HS-27A (cell line): ENCODE data around the gene COX20.

Source experiments
- DNase-seq: peaks from one replicate; pipeline ENCODE4 v3.0.0-alpha.2; 2012; ENCODE audit warnings: low read depth, missing footprints

COX20 gene

GRCh38 chr1:244851546-244852231 lies 16.2 kb downstream of the COX20 start:
- DNase-seq, result no peak

- no peak for DNase-seq
These were observed 17.2 kb downstream of the COX20 start for GRCh38 chr1:244852694-244853093.

DNA sequence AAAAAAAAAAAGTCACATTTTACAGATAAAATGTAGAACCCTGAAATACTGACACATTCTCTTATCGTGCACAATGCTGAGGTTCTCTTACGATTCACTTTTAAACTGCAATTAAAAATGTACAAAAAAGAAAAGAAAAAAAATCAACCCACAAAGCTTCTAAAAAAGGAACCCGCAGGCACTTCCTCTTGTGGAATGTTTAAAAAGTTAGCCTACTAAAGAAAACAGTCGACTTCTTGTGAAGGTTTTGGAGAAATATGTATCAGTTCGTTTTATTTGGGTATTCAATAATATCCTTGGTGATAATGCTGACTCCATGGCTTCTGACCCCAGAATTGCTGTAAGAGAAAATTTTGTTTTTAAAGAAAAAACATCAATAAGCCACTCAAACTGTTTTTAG lies 18.7 kb downstream of the COX20 start:
- no peak for DNase-seq

DNA sequence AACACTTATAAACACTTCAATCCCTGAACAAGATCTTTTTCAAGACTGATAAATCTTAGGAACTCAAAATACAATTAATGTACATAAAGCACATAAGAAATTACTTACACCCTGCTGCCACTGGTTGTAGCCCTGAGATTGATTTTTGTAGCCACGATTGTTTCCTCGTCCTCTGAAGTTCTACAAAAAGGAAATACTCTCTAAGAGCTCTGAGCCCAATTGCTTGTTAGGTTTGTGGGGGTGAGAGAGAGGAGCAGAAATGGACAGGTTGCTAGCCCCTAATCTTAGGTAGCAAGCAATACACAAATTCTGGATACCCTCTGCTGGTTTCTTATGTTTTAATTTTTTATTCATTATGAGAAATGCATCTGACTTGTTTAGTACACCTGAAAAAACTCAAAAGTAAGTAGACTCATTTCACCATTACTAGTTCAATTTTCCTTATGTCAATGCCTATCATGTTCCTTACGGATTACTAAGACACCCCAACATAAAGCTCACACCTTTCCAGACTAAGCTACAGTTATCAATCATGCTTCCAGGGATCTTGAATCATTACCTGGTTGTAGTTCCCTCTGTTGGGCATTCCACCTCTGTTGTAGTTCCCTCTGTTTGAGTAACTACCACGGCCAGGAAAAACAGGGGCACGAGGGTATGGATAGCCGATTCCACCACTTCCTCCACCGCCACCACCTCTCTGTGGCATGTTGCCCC lies 19.6 kb downstream of the COX20 start:
- no peak for DNase-seq

GRCh38 chr1:244857761-244858160 lies 22.3 kb downstream of the COX20 start:
- DNase-seq, result no peak

GRCh38 chr1:244858357-244858756 lies 22.9 kb downstream of the COX20 start:
- no peak for DNase-seq

DNA sequence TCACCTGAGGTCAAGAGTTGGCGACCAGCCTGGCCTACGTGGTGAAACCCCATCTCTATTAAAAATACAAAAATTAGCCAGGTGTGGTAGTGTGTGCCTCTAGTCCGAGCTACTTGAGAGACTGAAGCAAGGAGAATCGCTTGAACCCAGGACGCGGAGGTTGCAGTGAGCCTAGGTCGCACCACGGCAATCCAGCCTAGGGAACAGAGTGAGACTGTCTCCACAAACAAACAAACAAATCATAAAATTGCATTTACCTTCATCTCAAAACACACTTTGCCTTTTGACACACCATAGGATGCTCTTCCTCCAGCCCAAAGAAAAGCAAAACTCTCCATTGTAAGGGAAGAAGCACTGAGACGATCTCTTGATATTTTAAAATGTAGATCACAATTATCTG lies 24.6 kb downstream of the COX20 start:
- no peak for DNase-seq

DNA sequence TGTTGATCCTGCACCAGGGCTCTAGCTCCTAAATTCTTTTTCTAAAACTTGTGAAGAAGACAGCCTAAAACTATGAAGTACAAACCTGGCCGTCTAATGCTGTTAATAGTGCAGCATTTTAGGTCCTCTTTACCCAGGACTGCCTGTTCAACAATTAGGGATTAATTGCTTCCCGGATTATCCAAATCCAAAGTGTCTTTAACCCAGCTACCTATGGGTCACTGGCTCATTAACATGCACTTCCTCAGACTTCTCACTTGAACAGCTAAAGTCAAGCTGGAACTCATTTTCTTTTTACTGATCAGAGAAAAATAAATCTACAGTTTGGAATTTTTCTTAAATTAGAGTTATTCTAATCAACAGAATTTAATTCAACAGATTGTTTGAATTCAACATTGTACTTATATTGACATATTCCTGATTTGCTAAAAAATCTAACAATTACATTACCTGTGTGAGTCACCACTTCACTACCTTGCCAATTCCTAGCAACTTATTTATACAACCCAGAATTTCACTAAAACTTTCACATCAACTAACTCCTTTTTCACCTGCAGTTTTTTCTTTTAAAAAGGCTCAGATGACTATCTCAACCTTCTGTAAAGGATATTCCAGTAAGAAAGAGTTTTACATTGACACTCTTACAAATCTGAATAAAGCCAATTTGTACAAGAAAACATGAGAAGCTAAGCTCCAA lies 25.6 kb downstream of the COX20 start:
- no peak for DNase-seq

- DNase-seq, result no peak
These were observed 26.2 kb downstream of the COX20 start for GRCh38 chr1:244861683-244862082.

- no peak for DNase-seq
These were observed 26.9 kb downstream of the COX20 start for GRCh38 chr1:244862354-244862698.

DNA sequence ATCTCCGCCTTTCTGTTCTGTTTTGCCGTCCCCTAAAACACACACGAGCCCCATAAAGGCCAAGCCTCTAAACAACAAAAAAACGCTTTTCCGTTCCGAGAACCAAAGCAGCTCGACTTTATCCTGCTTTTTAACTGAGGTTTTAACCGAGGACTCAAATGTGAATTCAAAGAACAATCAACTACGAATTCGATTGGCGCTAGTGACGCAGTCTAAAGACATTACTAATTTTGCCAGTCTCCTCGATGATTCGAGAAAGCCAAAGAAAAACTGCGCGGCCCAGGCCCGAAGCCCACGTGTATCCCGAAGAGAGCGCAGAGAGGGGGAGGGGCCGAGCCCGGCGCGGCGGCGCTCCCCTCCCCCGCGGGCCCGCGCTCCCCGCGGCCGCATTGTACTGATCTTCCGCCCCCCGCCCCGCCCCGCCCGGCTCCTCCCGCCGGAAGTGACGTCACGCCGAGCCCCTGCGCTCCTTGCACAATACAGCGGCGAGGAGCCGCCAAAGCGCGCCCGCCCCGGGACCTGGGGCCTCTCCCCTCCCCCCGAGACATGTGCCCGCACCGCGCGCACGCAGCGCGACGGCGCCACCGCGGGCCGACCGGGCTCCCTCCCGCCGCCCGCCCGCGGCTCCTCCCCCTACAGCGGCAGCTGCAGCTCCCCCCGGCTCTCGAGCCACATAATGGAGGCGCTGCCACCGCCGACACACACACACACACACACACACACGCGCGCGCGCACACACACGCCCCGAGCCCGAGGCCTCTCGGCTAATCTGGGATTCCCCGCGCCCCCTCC lies 27.4 kb downstream of the COX20 start:
- DNase-seq, result peak; percentile 63

GRCh38 chr1:244863491-244864252 lies 28.2 kb downstream of the COX20 start:
- DNase-seq, result no peak

DNA sequence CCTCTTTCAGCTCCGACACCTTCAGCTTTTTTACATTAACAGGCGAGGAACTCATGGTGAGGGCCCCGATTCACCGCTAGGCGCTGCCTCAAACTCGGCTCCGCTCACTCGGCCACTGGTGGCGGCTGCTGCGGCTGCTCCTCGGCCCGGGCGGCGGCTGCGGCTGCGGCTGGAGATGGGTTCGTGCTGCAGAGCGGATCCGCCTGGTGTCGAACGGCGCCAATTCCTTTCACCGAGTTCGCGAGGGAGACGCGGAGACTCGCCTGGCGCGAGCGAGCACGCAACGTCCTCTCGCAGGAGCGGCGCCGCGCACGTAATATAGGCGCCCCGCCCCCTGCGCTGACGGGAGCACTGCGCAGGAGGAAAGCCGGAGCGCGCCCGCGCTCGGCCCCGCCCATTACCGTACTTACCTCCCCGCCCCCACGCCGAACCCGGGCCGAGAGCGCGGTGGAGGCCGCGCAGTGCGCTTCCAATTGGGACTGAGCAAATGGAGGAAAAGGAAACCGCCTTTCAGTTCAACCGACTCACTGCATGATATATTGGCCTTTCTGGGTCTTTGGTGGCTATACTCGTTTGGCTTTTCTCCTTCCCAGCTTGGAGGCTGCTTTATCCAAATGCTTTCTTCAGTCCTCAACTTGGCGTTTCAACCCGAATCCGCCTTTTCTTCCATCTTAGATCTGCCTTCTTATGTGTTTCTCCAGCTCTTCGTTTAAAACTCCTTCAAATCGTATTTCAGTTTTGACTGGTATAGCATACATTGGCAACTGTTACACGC lies 29.0 kb downstream of the COX20 start, which contains the start of gene HNRNPU:
TSS of gene HNRNPU (minus strand) at position 291 of the 775 bp plus-strand sequence. CDS start at position 55, 236 bp downstream.
- DNase-seq, result peak; percentile 71

- DNase-seq, result no peak
These were observed 29.5 kb downstream of the COX20 start for GRCh38 chr1:244865028-244865371.

- no peak for DNase-seq
These were observed 30.4 kb downstream of the COX20 start for GRCh38 chr1:244865820-244866219.

DNA sequence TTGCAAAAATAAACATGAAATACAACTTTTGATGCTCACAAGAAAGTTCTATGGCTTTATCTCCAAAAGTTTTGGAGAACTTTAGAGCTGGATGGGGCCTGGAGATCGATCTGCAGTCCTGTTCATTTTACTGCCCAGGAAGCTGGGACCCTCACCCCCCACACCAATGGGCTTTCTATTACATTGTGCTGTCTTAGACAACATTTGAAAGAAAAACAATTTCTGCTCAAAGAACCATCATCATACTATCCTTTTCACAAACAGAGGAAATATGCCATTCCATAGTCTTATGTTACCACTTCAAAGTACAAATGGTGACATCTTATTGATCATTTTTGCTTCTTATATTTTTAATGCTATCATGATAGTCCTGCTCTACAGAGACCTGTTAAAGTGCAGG lies 30.9 kb downstream of the COX20 start:
- DNase-seq, result no peak

DNA sequence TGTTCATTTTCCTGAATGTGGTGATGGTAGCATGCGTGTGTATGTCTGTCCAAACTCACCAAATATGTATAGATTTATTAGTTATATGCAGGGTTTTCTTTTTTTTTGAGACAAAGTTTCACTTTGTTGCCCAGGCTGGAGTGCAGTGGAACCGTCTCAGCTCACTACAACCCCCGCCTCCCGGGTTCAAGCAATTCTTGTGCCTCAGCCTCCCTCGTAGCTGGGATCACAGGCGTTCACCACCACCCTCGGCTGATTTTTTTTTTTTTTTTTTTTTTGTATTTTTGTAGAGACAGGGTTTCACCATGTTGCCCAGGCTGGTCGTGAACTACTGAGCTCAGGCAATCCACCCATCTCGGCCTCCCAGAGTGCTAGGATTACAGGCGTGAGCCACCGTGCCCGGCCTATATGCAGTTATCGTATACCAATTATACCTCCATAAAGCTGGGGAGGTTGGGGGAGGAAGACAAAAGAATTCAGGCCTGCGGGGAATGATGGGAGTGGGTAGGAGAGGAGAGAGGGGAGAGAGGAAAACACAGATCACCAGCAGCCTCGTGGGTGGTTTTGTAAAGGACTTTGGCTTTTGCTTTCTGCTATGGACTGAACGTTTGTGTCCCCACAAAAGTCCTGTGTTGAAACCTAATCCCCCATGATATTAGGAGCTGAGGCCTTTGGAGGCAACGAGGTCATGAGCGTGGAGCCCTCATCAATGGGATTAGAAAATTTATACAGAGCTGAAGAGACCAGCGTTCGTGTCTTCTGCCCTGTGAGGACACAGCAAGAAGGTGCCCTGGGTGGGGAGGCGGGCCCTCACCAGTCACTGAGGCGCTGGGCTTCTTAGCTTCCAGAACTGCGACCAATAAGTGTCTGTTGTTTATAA lies 33.3 kb downstream of the COX20 start:
- no peak for DNase-seq

GRCh38 chr1:244869364-244869827 lies 33.9 kb downstream of the COX20 start:
- DNase-seq, result no peak

- no peak for DNase-seq
These were observed 34.5 kb downstream of the COX20 start for GRCh38 chr1:244869950-244870349.
